HFF-Myc (cell line): ENCODE measurements around the gene UBTD2.

Experiments used
- DNase-seq: peaks from one replicate; pipeline ENCODE4 v3.0.0-alpha.2; 2011; ENCODE audit warnings: low read depth; ENCODE audit errors: extremely low read depth
- H3K4me3 ChIP-seq: replicated peaks from 2 replicates; pipeline ENCODE4 v1.5.1; 2011; ENCODE audit warnings: low read depth, mild to moderate bottlenecking, control low read depth, low read length
- CTCF ChIP-seq: IDR thresholded peaks from 2 replicates; pipeline ENCODE4 v1.5.1; 2012; ENCODE audit warnings: mild to moderate bottlenecking, low read depth, low read length, control low read depth; ENCODE audit errors: missing control alignments

Gene UBTD2

GRCh38 chr5:172274951-172275753 lies 8.4 kb downstream of the UBTD2 start:
- TF ChIP-seq CTCF = no peak
- no peak for DNase-seq
- no peak overlapping the region for H3K4me3 ChIP-seq

GRCh38 chr5:172267943-172268342 lies 15.6 kb downstream of the UBTD2 start:
- DNase-seq = no peak
- H3K4me3 ChIP-seq = no peak overlapping the region
- no peak for TF ChIP-seq CTCF

- DNase-seq = no peak
- H3K4me3 ChIP-seq = no peak overlapping the region
- no peak for TF ChIP-seq CTCF
Measured at GRCh38 chr5:172266676-172267092, 16.9 kb downstream of the UBTD2 start.

GRCh38 chr5:172266071-172266675 lies 17.4 kb downstream of the UBTD2 start:
- no peak for TF ChIP-seq CTCF

GRCh38 chr5:172264815-172265395 lies 18.7 kb downstream of the UBTD2 start:
- H3K4me3 ChIP-seq = no peak overlapping the region
- no peak for DNase-seq
- TF ChIP-seq CTCF = no peak

More at GRCh38 chr5:172266071-172266675, 17.4 kb downstream of the UBTD2 start:
- DNase-seq = no peak
- H3K4me3 ChIP-seq = no peak overlapping the region

- no peak overlapping the region for H3K4me3 ChIP-seq
- no peak for TF ChIP-seq CTCF
- DNase-seq = no peak
Measured at GRCh38 chr5:172255444-172255843, 28.1 kb downstream of the UBTD2 start.
